Epithelial cell of esophagus (primary cell): ENCODE results near the gene ATP11A.

Experiments used
- DNase-seq: peaks from one replicate; pipeline ENCODE4 v3.0.0; 2010; ENCODE audit warnings: low read depth
- H3K4me3 ChIP-seq: 2 replicates; pipeline ENCODE4 v1.5.1; 2011; ENCODE audit warnings: mild to moderate bottlenecking, low read length, control low read depth
- TF ChIP-seq, protein P1 (sequence below): IDR thresholded peaks from 2 replicates; pipeline ENCODE4 v1.5.1; 2011; ENCODE audit warnings: low read depth, mild to moderate bottlenecking, low read length, control low read depth, inconsistent platforms; ENCODE audit not compliant: insufficient read depth; ENCODE audit errors: missing control alignments

Gene ATP11A

DNA sequence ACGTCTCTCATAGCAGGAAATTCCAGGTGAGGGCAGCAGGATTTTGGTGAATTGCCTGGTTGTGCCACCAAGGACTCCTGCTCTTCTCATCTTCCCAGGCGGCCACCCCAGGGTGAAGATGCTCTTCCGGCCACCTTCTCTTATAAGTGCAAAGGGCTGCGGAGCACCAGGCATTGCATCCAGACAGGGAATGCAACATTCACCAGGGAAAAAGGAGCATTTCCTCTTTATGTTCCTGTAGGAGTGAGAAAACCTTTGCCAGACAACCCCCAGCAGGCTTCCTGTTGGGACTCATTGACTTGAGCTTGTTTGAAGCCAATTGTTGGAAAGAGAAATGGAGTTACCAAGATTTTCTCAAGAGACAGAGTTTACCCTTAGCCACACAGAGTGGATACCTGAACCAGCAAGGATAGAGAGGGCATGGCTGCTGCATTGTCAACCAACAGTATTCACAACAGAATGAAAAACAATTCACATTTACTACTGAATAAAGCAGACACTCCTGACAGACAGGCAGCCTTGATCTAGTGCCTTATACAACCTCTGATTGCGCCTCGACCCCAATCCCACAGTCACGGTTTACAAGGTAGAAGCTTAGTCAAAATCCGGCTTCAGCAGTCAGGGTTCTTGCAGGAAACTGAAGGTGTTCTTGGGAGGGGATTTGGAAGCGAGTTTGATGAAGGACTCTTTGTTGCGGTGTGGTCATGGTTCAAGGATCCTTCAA, 1.8 kb upstream of the ATP11A start:
- H3K4me3 ChIP-seq: no peak overlapping the region
- TF ChIP-seq, protein P1, sequence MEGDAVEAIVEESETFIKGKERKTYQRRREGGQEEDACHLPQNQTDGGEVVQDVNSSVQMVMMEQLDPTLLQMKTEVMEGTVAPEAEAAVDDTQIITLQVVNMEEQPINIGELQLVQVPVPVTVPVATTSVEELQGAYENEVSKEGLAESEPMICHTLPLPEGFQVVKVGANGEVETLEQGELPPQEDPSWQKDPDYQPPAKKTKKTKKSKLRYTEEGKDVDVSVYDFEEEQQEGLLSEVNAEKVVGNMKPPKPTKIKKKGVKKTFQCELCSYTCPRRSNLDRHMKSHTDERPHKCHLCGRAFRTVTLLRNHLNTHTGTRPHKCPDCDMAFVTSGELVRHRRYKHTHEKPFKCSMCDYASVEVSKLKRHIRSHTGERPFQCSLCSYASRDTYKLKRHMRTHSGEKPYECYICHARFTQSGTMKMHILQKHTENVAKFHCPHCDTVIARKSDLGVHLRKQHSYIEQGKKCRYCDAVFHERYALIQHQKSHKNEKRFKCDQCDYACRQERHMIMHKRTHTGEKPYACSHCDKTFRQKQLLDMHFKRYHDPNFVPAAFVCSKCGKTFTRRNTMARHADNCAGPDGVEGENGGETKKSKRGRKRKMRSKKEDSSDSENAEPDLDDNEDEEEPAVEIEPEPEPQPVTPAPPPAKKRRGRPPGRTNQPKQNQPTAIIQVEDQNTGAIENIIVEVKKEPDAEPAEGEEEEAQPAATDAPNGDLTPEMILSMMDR: no peak
- no peak for DNase-seq

DNA sequence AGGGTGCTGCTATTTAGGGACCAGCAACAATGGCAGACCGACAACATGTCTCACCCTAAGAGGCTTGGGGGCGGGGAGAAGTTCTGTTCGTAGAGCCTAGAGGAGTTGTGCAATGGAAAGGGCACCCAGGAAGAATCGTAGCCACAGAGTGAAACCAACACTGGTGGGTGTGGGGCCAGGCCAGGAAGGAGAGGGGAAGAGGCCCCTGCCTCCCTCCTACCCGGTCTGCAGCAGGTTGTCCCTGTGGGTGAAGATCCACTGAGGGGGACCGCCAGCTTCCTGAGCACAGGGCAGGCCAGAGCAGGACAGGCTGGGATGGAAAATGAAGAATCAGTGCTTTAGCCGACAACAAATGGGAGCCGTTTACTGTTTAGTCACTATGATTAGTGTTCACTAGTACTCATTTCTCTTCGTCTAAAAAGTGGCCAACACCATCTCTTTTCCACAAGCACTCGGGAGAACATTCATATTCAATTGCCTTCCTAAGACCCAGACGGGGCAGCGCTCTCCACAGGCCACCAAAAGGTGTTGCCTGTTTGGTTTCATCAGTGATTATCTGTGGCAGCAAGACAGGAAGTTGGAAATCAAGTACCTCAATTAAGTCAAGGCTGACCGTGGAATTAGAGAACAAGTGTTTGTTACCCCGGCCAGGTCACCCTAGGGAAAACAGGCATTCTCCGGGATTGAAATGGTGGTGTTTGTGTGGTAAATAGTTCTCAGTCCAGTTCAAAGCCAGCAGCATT, 1.1 kb upstream of the ATP11A start:
- TF ChIP-seq, protein P1: no peak
- H3K4me3 ChIP-seq: no peak overlapping the region
- no peak for DNase-seq

DNA sequence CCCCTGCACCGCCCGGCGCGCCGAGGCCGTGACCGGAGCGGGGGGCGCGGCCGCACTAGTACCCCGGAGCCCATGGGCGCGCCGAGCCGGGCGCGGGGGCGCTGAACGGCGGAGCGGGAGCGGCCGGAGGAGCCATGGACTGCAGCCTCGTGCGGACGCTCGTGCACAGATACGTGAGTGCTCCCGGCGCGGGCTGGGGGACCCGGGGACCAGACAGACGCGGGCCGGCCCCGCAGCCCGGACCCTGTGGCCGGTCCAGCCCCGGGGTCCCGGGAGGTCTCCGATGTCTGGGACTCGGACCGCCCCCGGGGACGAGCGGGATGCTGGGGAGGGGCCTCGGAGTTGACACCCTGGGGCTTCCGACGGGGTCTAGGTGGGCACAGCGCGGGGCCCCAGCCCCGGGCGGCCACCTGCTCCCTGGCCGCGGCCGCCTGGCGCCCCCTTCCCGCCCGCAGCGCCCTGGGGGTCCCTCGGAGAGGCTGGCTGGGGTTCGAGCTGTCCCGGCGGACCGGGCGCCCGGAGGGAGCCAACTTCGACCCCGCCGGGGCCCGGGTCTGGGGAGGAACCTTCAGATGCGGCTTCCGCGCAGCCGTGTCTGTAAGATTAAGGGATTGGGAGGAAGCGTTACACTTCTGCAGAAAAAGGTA, 568 bp downstream of the ATP11A start:
- peak overlapping the region; percentile 70 for H3K4me3 ChIP-seq
- peak; percentile 27 for DNase-seq
- TF ChIP-seq, protein P1: no peak

DNA sequence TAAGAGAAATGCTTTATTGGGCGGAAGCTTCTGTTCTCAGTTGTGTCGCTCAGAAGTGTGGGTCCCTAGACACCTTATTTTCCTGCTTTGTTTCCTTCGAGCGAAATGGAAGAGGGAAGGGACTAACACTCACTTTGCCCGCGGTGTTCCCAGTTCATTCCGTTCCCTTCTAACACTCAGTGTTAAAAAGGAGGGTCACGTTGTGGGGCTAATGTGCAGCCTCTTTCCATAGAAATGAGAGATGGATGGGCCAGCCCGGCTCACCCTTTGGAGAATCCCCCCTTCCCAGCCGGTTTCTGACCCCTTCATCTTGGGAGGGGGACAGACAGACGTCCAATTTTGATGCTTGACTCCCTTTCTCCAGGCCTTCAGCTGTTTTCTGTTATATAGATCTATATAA, 2.3 kb downstream of the ATP11A start:
- TF ChIP-seq, protein P1: no peak
- DNase-seq: no peak
- no peak overlapping the region for H3K4me3 ChIP-seq

DNA sequence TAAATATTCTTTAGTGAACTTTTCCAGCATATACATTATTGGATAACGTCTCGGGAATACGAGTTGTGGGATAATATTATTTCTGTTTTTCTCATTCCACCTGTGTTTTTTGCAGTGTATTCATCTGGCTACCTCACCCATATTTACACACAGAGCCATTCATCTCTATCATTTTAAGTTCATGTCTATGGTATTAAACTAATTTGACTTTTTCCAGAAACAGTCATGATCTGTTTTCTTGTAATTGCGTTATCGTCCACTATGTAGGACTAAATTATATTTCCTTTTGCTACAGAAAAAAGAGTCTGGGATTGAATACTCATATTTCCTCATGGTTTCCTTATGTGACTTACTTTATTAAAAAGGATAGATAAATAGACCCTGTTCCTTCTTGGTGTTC, 2.7 kb downstream of the ATP11A start:
- H3K4me3 ChIP-seq: no peak overlapping the region
- TF ChIP-seq, protein P1: no peak
- no peak for DNase-seq

DNA sequence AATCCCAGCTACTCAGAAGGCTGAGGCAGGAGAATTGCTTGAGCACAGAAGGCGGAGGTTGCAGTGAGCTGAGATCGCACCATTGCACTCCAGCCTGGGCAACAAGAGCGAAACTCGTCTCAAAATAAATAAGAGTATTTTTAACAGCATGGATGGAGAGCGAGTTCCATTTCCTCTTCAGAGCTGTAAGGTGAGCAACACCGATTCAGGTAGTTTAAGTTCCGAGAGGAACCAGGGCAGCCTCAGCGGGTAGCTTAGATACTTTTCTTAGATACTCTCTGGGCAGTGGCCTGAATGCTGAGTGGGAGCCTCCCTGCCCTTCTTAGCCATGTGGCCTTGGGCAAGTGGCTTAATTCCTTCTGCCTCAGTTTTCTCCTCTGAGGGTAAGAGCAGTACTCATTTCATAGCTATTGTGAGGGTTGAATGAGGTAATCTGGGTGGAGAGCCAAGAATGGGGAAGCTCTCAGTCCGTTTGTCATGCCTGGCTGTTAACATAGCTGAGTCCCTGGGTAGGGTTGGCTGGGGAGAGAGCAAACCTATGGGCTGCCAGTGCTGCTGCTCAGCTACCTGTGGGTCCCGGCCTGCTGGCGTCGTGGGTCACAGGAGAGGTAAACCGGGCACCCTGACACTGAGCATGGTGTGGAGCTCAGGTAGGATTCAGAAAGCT, 4.1 kb downstream of the ATP11A start:
- TF ChIP-seq, protein P1: no peak
- DNase-seq: peak; percentile 87
- no peak overlapping the region for H3K4me3 ChIP-seq
